Neural cell (in vitro differentiated cells): ENCODE measurements around the gene MPEG1. TPM values are rescaled to one million over a fixed set of nuclear protein-coding genes. Genes with fewer than 3 reads are reported as not detected.

Source experiments
- H2AFZ ChIP-seq: fragments of 200-600, 300-800 bp; sonication (generic), shearing (Covaris generic); 2 replicates; pipeline ENCODE4 v1.6.0; 2014; ENCODE audit warnings: low read depth, mild to moderate bottlenecking, antibody characterized with exemption, low read length, moderate library complexity
- H3F3A ChIP-seq: fragments of 200-600 bp; shearing (Covaris generic); 2 replicates; pipeline ENCODE4 v1.6.1; 2016; ENCODE audit warnings: mild to moderate bottlenecking, moderate library complexity, mixed read lengths, antibody characterized with exemption, low read length; ENCODE audit not compliant: insufficient read depth, poor library complexity, severe bottlenecking
- H3K27ac ChIP-seq: fragments of 200-600, 300-800 bp; sonication (generic), shearing (Covaris generic); 2 replicates; pipeline ENCODE4 v1.5.1; 2014; ENCODE audit warnings: mild to moderate bottlenecking, low read length, moderate library complexity
- H3K27me3 ChIP-seq: fragments of 300-800, 200-600 bp; sonication (generic), shearing (Covaris generic); 2 replicates; pipeline ENCODE4 v1.6.0; 2014; ENCODE audit warnings: mild to moderate bottlenecking, low read depth, low read length, moderate library complexity; ENCODE audit not compliant: insufficient read depth
- H3K36me3 ChIP-seq: fragments of 300-800, 200-600 bp; sonication (generic), shearing (Covaris generic); 2 replicates; pipeline ENCODE4 v1.5.1; 2014; ENCODE audit warnings: mild to moderate bottlenecking, antibody characterized with exemption, low read length, moderate library complexity; ENCODE audit not compliant: insufficient read depth
- H3K4me2 ChIP-seq: fragments of 300-800, 200-600 bp; sonication (generic), shearing (Covaris generic); 2 replicates; pipeline ENCODE4 v1.6.0; 2014; ENCODE audit warnings: mild to moderate bottlenecking, low read length
- H3K4me3 ChIP-seq: fragments of 300-800, 200-600 bp; sonication (generic), shearing (Covaris generic); 2 replicates; pipeline ENCODE4 v1.5.1; 2014; ENCODE audit warnings: mild to moderate bottlenecking, low read length, moderate library complexity
- H3K79me2 ChIP-seq: fragments of 200-600 bp; shearing (Covaris generic); replicated peaks from 2 replicates; pipeline ENCODE4 v1.6.0; 2014; ENCODE audit warnings: mild to moderate bottlenecking, low read length, moderate library complexity; ENCODE audit not compliant: insufficient read depth
- H3K9ac ChIP-seq: fragments of 300-800, 200-600 bp; sonication (generic), shearing (Covaris generic); 2 replicates; pipeline ENCODE4 v1.6.1; 2016; ENCODE audit warnings: mild to moderate bottlenecking, low read length, mixed read lengths
- H3K9me2 ChIP-seq: fragments of 200-600 bp; shearing (Covaris generic); 2 replicates; pipeline ENCODE4 v1.6.1; 2016; ENCODE audit warnings: mild to moderate bottlenecking, low read length, mixed read lengths; ENCODE audit not compliant: insufficient read depth
- H3K9me3 ChIP-seq: fragments of 200-600, 300-800 bp; sonication (generic), shearing (Covaris generic); 2 replicates; pipeline ENCODE4 v1.6.1; 2016; ENCODE audit warnings: mild to moderate bottlenecking, mixed run types, low read length, moderate library complexity, mixed read lengths
- H4K20me1 ChIP-seq: fragments of 200-600 bp; shearing (Covaris generic); 2 replicates; pipeline ENCODE4 v1.6.1; 2016; ENCODE audit warnings: mild to moderate bottlenecking, mixed run types; ENCODE audit not compliant: insufficient read depth
- EP300 ChIP-seq: fragments of 450-650 bp; conservative IDR thresholded peaks from 2 replicates; pipeline ENCODE4 v1.6.1; 2014; ENCODE audit warnings: antibody characterized with exemption, mild to moderate bottlenecking, moderate library complexity; ENCODE audit not compliant: poor library complexity, severe bottlenecking
- EZH2 ChIP-seq: fragments of 200-600, 300-800 bp; shearing (Covaris generic), sonication (generic); IDR thresholded peaks from 2 replicates; pipeline ENCODE4 v1.6.1; 2014; ENCODE audit warnings: antibody characterized with exemption, low read length, borderline replicate concordance, mild to moderate bottlenecking; ENCODE audit not compliant: insufficient read depth, poor library complexity, severe bottlenecking
- MXI1 ChIP-seq: fragments of 450-650 bp; conservative IDR thresholded peaks from 2 replicates; pipeline ENCODE4 v1.6.1; 2014; ENCODE audit warnings: antibody characterized with exemption, mild to moderate bottlenecking; ENCODE audit not compliant: poor library complexity, severe bottlenecking
- POLR2AphosphoS5 ChIP-seq: IDR thresholded peaks from 2 replicates; pipeline ENCODE4 v1.6.1; 2012
- RAD21 ChIP-seq: fragments of 450-650 bp; conservative IDR thresholded peaks from 2 replicates; pipeline ENCODE4 v1.6.1; 2014; ENCODE audit warnings: antibody characterized with exemption, mild to moderate bottlenecking, moderate library complexity
- SMC3 ChIP-seq: fragments of 450-650 bp; conservative IDR thresholded peaks from 2 replicates; pipeline ENCODE4 v1.6.1; 2014; ENCODE audit warnings: antibody characterized with exemption, mild to moderate bottlenecking, moderate library complexity; ENCODE audit not compliant: poor library complexity
- TAF1 ChIP-seq: IDR thresholded peaks from 2 replicates; pipeline ENCODE4 v1.6.1; 2012; ENCODE audit warnings: low read depth
- polyA minus RNA-seq: library from RNA; depleted of rRNA, polyadenylated mRNA; stranded (reverse); fragments of >200 nt; gene quantifications from 2 replicates; pipeline ENCODE4 v1.2.3, GENCODE V29; 2014
- polyA plus RNA-seq: library from polyadenylated mRNA; depleted of rRNA; stranded (reverse); fragments of >200 nt; gene quantifications from 2 replicates; pipeline ENCODE4 v1.2.3, GENCODE V29; 2014
- TF ChIP-seq, protein P1 (sequence below): fragments of 450-650 bp; IDR thresholded peaks from 2 replicates; pipeline ENCODE4 v1.5.1; 2014; ENCODE audit warnings: antibody characterized with exemption, mild to moderate bottlenecking, moderate library complexity; ENCODE audit not compliant: poor library complexity, severe bottlenecking
- TF ChIP-seq, protein P2 (sequence below): IDR thresholded peaks from 2 replicates; pipeline ENCODE4 v1.6.1; 2012; ENCODE audit warnings: borderline replicate concordance

MPEG1 gene
- polyA plus RNA-seq (0.21 TPM in 1 of 2 replicates, not detected in the other), polyA minus RNA-seq (not detected in 2 replicates)

DNA sequence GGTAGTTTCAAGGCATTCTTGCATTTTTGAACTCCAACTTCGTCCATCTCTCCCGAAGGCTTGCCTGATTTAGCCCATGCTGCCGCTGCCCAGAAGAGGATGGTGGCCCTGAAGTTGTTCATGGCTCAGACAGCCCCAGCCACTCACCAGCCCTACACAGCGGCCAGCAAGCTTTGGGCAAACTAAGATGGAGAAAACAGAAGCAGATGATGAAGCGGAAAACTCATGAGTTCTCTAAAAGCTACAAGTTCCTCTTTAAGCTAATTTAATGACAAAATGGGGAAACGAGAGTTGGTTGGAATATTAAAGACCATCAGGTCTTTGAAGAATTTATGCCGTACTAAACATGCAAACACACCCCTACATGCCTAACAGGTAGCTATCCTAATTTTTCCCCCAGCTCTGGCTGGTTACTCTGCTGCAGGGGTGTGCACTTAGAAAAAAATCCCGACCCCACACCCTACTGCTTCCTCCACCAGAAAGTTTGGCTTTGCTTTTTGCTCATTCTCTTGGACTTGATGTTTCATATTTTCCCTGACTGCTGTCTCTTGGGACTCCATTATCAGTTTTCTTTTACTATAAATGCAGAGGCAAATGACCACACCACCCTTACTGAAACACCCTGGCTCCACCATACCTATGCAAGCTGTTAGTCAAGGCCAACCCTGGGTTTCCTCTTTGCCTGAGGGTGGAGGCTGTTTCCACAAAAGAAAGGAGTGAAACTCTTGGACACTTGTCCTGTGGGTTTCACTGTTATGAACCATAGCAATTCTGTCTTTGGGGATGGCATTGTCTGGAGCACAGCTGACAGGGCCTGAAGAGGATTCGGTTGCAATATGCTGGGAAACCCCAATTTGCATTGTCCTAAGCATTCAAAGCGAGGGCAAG lies at the start of gene MPEG1:
TSS of gene MPEG1 (minus strand) at position 184 of the 888 bp plus-strand sequence. CDS start at position 122, 62 bp downstream.
- Histone ChIP-seq H3K4me3 (no peak within 1 kb of the TSS), H3K27me3 (no peaks in the 10 kb centered on the region), H3K79me2 (no peaks in the 10 kb centered on the region), H3K9ac (no peak within 1 kb of the TSS), H3K4me2 (no peak within 1 kb of the TSS), H3K9me2 (no peaks in the 10 kb centered on the region), H3K27ac (no peak within 1 kb of the TSS), H3K36me3 (no peaks in the 10 kb centered on the region), H4K20me1 (no peaks in the 10 kb centered on the region), H2AFZ (no peak within 1 kb of the TSS), H3F3A (no peaks in the 10 kb centered on the region), H3K9me3 (no peaks in the 10 kb centered on the region)
- TF ChIP-seq SMC3 (no peak), EP300 (no peak), MXI1 (no peak), POLR2AphosphoS5 (no peak), RAD21 (no peak), EZH2 (no peak), TAF1 (no peak)
- TF ChIP-seq, protein P1, sequence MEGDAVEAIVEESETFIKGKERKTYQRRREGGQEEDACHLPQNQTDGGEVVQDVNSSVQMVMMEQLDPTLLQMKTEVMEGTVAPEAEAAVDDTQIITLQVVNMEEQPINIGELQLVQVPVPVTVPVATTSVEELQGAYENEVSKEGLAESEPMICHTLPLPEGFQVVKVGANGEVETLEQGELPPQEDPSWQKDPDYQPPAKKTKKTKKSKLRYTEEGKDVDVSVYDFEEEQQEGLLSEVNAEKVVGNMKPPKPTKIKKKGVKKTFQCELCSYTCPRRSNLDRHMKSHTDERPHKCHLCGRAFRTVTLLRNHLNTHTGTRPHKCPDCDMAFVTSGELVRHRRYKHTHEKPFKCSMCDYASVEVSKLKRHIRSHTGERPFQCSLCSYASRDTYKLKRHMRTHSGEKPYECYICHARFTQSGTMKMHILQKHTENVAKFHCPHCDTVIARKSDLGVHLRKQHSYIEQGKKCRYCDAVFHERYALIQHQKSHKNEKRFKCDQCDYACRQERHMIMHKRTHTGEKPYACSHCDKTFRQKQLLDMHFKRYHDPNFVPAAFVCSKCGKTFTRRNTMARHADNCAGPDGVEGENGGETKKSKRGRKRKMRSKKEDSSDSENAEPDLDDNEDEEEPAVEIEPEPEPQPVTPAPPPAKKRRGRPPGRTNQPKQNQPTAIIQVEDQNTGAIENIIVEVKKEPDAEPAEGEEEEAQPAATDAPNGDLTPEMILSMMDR = no peak
- TF ChIP-seq, protein P2, sequence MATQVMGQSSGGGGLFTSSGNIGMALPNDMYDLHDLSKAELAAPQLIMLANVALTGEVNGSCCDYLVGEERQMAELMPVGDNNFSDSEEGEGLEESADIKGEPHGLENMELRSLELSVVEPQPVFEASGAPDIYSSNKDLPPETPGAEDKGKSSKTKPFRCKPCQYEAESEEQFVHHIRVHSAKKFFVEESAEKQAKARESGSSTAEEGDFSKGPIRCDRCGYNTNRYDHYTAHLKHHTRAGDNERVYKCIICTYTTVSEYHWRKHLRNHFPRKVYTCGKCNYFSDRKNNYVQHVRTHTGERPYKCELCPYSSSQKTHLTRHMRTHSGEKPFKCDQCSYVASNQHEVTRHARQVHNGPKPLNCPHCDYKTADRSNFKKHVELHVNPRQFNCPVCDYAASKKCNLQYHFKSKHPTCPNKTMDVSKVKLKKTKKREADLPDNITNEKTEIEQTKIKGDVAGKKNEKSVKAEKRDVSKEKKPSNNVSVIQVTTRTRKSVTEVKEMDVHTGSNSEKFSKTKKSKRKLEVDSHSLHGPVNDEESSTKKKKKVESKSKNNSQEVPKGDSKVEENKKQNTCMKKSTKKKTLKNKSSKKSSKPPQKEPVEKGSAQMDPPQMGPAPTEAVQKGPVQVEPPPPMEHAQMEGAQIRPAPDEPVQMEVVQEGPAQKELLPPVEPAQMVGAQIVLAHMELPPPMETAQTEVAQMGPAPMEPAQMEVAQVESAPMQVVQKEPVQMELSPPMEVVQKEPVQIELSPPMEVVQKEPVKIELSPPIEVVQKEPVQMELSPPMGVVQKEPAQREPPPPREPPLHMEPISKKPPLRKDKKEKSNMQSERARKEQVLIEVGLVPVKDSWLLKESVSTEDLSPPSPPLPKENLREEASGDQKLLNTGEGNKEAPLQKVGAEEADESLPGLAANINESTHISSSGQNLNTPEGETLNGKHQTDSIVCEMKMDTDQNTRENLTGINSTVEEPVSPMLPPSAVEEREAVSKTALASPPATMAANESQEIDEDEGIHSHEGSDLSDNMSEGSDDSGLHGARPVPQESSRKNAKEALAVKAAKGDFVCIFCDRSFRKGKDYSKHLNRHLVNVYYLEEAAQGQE = no peak

DNA sequence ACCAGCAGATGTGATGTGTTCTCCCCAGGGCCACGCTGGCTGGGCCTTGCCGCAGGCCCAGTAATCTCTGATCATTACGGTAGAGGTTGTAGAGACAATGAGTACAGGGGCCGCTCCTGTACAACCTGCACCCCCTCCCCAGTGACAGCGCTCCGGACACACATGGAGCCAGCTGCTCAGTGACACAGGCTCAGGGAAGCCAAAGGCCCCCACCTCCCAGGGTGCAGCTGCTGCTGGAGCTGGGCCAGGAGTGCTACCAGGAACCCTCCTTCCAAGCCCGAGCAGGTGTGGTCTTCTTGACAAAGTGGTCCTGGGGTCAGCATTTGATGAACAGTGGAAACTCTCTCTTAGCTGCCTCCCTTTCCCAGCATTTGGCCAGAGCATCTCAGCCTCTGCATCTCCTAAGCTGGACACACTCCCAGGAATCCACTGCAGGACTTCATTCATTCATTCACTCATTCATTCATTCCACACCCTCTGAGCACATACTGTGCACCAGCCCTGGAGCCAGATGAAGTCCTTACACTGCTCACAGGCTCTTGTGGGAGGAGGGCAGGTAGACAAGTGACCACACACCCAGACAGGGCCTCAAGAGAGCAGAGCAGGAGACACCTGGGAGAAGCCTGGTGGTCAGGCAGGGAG lies 49.6 kb upstream of the MPEG1 start:
- Histone ChIP-seq H3K9me3 (no peaks in the 10 kb centered on the region), H3K9me2 (no peaks in the 10 kb centered on the region)
- TF ChIP-seq EP300 (no peak), MXI1 (no peak), POLR2AphosphoS5 (no peak), EZH2 (no peak), SMC3 (no peak), TAF1 (no peak), RAD21 (no peak)
- TF ChIP-seq, protein P2 = no peak
- TF ChIP-seq, protein P1 = no peak

More for the DNA sequence above, 49.6 kb upstream of the MPEG1 start:
- Histone ChIP-seq H3K4me2 (no peak overlapping the region), H3K27ac (no peak overlapping the region), H2AFZ (no peak overlapping the region), H3K27me3 (no peaks in the 10 kb centered on the region), H4K20me1 (no peaks in the 10 kb centered on the region), H3K4me3 (no peak overlapping the region), H3K36me3 (no peaks in the 10 kb centered on the region), H3K79me2 (no peaks in the 10 kb centered on the region), H3K9ac (no peak overlapping the region), H3F3A (no peaks in the 10 kb centered on the region)
